SU-DHL-6 (cell line): ENCODE measurements around the gene CFAP69.

Experiments used
- H2AFZ ChIP-seq: fragments of 200-600 bp; sonication (generic); 2 replicates; pipeline ENCODE4 v1.6.1; 2014; ENCODE audit warnings: low read depth, mild to moderate bottlenecking, moderate library complexity, mixed read lengths, antibody characterized with exemption, low read length; ENCODE audit not compliant: severe bottlenecking
- H3F3A ChIP-seq: fragments of 200-600 bp; shearing (Covaris generic); 2 replicates; pipeline ENCODE4 v1.6.0; 2016; ENCODE audit warnings: antibody characterized with exemption, mild to moderate bottlenecking; ENCODE audit not compliant: insufficient read depth
- H3K27ac ChIP-seq: fragments of 200-600 bp; sonication (generic); 2 replicates; pipeline ENCODE4 v1.5.1; 2016; ENCODE audit warnings: low read depth, mild to moderate bottlenecking, low read length, moderate library complexity, mixed read lengths
- H3K27me3 ChIP-seq: fragments of 200-600 bp; sonication (generic), shearing (Covaris generic); 2 replicates; pipeline ENCODE4 v1.6.0; 2014; ENCODE audit warnings: mild to moderate bottlenecking, low read length
- H3K36me3 ChIP-seq: fragments of 200-600 bp; sonication (generic); 2 replicates; pipeline ENCODE4 v1.6.1; 2014; ENCODE audit warnings: mild to moderate bottlenecking, low read length, mixed read lengths
- H3K4me2 ChIP-seq: fragments of 300-600, 200-600 bp; shearing (Covaris generic), sonication (generic); 2 replicates; pipeline ENCODE4 v1.6.0; 2014; ENCODE audit warnings: low read length, low read depth, mild to moderate bottlenecking; ENCODE audit not compliant: poor library complexity, severe bottlenecking
- H3K4me3 ChIP-seq: fragments of 200-600 bp; sonication (generic); 2 replicates; pipeline ENCODE4 v1.5.1; 2014; ENCODE audit warnings: antibody characterized with exemption, low read length, mild to moderate bottlenecking, mixed read lengths; ENCODE audit not compliant: insufficient read depth, poor library complexity, severe bottlenecking
- H3K79me2 ChIP-seq: fragments of 200-600 bp; sonication (generic); 2 replicates; pipeline ENCODE4 v1.6.1; 2014; ENCODE audit warnings: mild to moderate bottlenecking, low read length, moderate library complexity; ENCODE audit not compliant: insufficient read depth
- H3K9ac ChIP-seq: fragments of 200-600 bp; sonication (generic); 2 replicates; pipeline ENCODE4 v1.7.0; 2014; ENCODE audit warnings: mild to moderate bottlenecking, low read length
- H3K9me2 ChIP-seq: fragments of 200-600 bp; sonication (generic); replicated peaks from 2 replicates; pipeline ENCODE4 v1.6.1; 2014; ENCODE audit warnings: low read length; ENCODE audit not compliant: insufficient read depth
- H3K9me3 ChIP-seq: fragments of 200-600 bp; sonication (generic); 2 replicates; pipeline ENCODE4 v1.6.1; 2014; ENCODE audit warnings: low read length, mixed read lengths; ENCODE audit not compliant: insufficient read depth
- H4K20me1 ChIP-seq: fragments of 200-600 bp; sonication (generic); 2 replicates; pipeline ENCODE4 v1.6.1; 2014; ENCODE audit warnings: low read depth, mild to moderate bottlenecking, antibody characterized with exemption, low read length, moderate library complexity, mixed read lengths
- EZH2phosphoT487 ChIP-seq: fragments of 200-600 bp; sonication (generic), shearing (Covaris generic); conservative IDR thresholded peaks from 2 replicates; pipeline ENCODE4 v1.6.1; 2018; ENCODE audit warnings: mild to moderate bottlenecking, antibody characterized with exemption, low read length, moderate library complexity, mixed read lengths
- TF ChIP-seq, protein P1 (sequence below): fragments of 200-600 bp; sonication (generic); IDR thresholded peaks from one replicate; pipeline ENCODE4 v1.5.1; 2017; ENCODE audit warnings: antibody characterized with exemption, mild to moderate bottlenecking, low read length, moderate library complexity; ENCODE audit not compliant: insufficient read depth, poor library complexity, severe bottlenecking

CFAP69 gene

DNA sequence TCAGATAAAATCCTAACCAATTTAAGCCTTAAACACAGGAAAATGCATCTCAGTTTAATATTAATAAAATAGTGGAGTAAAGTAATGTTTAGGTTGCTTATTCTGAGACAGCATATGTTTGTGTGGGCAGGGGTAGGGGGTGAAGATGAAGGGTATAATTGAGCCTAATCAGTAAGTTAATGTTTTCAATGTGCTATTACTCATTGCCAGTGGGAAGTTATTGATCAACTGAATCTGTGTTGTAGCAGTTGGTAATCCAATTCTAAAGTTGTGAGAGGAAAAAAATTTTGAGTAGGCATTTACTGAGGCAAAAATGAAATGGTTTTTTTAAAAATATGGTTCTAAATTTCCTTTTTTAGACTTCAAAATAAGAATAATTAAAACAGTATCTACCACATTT lies 16.5 kb downstream of the CFAP69 start:
- H3K9ac ChIP-seq = no peak overlapping the region
- H4K20me1 ChIP-seq = peaks cover 9% of the 10 kb centered on the region; the same call in 1 of the 2 replicates
- no peaks in the 10 kb centered on the region for H3F3A ChIP-seq
- no peak overlapping the region for H3K27ac ChIP-seq
- H3K9me2 ChIP-seq = no peaks in the 10 kb centered on the region
- no peak overlapping the region for H3K4me3 ChIP-seq
- no peaks in the 10 kb centered on the region for H3K9me3 ChIP-seq
- H3K36me3 ChIP-seq = no peaks in the 10 kb centered on the region
- H3K79me2 ChIP-seq = no peaks in the 10 kb centered on the region
- H3K27me3 ChIP-seq = 0 out of 2 replicates have a peak, but pooled peaks cover 2% of the 10 kb centered on the region
- H2AFZ ChIP-seq = no peak overlapping the region
- TF ChIP-seq, protein P1, sequence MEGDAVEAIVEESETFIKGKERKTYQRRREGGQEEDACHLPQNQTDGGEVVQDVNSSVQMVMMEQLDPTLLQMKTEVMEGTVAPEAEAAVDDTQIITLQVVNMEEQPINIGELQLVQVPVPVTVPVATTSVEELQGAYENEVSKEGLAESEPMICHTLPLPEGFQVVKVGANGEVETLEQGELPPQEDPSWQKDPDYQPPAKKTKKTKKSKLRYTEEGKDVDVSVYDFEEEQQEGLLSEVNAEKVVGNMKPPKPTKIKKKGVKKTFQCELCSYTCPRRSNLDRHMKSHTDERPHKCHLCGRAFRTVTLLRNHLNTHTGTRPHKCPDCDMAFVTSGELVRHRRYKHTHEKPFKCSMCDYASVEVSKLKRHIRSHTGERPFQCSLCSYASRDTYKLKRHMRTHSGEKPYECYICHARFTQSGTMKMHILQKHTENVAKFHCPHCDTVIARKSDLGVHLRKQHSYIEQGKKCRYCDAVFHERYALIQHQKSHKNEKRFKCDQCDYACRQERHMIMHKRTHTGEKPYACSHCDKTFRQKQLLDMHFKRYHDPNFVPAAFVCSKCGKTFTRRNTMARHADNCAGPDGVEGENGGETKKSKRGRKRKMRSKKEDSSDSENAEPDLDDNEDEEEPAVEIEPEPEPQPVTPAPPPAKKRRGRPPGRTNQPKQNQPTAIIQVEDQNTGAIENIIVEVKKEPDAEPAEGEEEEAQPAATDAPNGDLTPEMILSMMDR = no peak
- no peak for TF ChIP-seq EZH2phosphoT487
- H3K4me2 ChIP-seq = no peak overlapping the region

DNA sequence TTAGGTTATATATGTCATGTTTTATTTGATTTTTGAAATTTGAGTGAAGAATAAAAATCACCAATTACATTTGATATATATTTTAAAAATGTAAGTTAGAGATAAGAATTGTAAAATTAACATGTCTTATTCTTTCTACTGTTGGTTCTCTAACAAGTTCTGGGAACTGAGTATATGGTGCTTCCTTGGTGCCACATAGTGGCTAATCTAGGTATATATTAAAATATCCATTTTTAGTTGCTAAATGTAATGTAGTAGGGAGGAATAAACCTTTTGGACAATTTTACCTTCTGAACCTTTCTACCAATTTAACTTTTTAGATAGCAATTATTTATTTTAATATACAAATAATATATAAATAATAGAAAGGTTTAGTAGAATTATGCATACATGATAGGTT lies 17.5 kb downstream of the CFAP69 start:
- Histone ChIP-seq H3K4me2 (no peak overlapping the region), H2AFZ (no peak overlapping the region), H3K9me3 (no peaks in the 10 kb centered on the region), H3K9ac (no peak overlapping the region), H3K27me3 (0 out of 2 replicates have a peak, but pooled peaks cover 2% of the 10 kb centered on the region), H3K4me3 (no peak overlapping the region), H3F3A (no peaks in the 10 kb centered on the region), H4K20me1 (peaks cover 9% of the 10 kb centered on the region; the same call in 1 of the 2 replicates), H3K79me2 (no peaks in the 10 kb centered on the region), H3K27ac (no peak overlapping the region), H3K36me3 (no peaks in the 10 kb centered on the region), H3K9me2 (no peaks in the 10 kb centered on the region)
- TF ChIP-seq, protein P1 = peak; percentile 27
- no peak for TF ChIP-seq EZH2phosphoT487

DNA sequence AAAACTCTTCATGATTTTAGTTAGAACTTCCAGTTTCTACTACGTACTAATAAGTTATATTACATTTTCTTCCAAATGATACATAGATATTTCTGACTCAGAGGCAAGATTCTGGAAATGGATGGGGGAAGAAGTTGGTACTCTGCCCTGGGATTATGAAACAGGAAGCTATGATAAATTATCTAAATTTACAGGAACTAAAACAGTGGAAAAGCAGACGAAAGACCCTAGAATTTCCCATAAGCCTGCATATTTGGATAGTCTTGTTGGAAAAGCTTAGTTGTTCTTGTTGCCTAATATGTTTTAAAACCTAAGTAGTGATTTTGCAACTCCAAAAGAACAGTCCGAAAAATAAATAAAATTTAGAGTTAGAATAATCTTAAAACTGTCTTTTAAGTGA lies 21.8 kb downstream of the CFAP69 start:
- 0 out of 2 replicates have a peak, but pooled peaks cover 2% of the 10 kb centered on the region for H3K27me3 ChIP-seq
- no peak overlapping the region for H2AFZ ChIP-seq
- H3K9ac ChIP-seq = no peak overlapping the region
- no peak overlapping the region for H3K27ac ChIP-seq
- no peak for TF ChIP-seq EZH2phosphoT487
- TF ChIP-seq, protein P1 = no peak
- H3F3A ChIP-seq = no peaks in the 10 kb centered on the region
- no peaks in the 10 kb centered on the region for H3K79me2 ChIP-seq
- H3K4me3 ChIP-seq = no peak overlapping the region
- no peaks in the 10 kb centered on the region for H3K9me3 ChIP-seq
- H4K20me1 ChIP-seq = peaks cover 9% of the 10 kb centered on the region; the same call in 1 of the 2 replicates
- H3K36me3 ChIP-seq = no peaks in the 10 kb centered on the region
- no peak overlapping the region for H3K4me2 ChIP-seq
- H3K9me2 ChIP-seq = no peaks in the 10 kb centered on the region
